Upper lobe of left lung (tissue), 4 donors: ENCODE data around the gene IRGM.

Experiments used
- CTCF ChIP-seq, 6 experiments: fragments of 450-650 bp in 4 of 6; fragments of 200-600 bp in 2 of 6; sonication (generic) in 2 of 6; IDR thresholded peaks; one replicate each; pipeline ENCODE4 v1.5.1; 2016 to 2019; ENCODE audit warnings: antibody characterized with exemption in 6 of 6
- POLR2A ChIP-seq, 4 donors: fragments of 450-650 bp; IDR thresholded peaks; one replicate each; pipeline ENCODE4 v1.5.1; 2016 to 2017; ENCODE audit warnings: antibody characterized with exemption in 4 of 4, mild to moderate bottlenecking in 2 of 4
- POLR2AphosphoS5 ChIP-seq, 2 donors: sonication (generic); formaldehyde crosslinking; IDR thresholded peaks; one replicate each; pipeline ENCODE4 v1.5.1; 2017; ENCODE audit warnings: antibody characterized with exemption in 2 of 2

GRCh38 chr5:150853561-150853960 is 7.2 kb downstream of the IRGM start:
- TF ChIP-seq POLR2AphosphoS5 (IDR thresholded peaks at IDR 0.05) (no peak), CTCF (IDR thresholded peaks at IDR 0.05) (no peak), POLR2A (IDR thresholded peaks at IDR 0.05) (no peak)
